Erythroblast (primary cell): ENCODE results near the gene BAIAP2.
"Not testable (repeated sequence)": the region's sequence is repeated elsewhere in the genome, so short reads cannot be mapped to it uniquely, and the experiment has no call there.

Source experiments
- DNase-seq, 2 experiments: peaks; one replicate each; lab custom pipeline; 2025; lab: John Stamatoyannopoulos, UW
- GATA1 ChIP-seq: IDR thresholded peaks from 2 replicates; pipeline ENCODE4 v1.6.1; 2011; ENCODE audit warnings: low read depth, mild to moderate bottlenecking, control low read depth, low read length, moderate library complexity
- POLR2A ChIP-seq: IDR thresholded peaks from 2 replicates; pipeline ENCODE4 v1.6.1; 2011; ENCODE audit warnings: mild to moderate bottlenecking, low read length

The BAIAP2 gene

GRCh38 chr17:81073967-81074839 is 39.3 kb downstream of the BAIAP2 start:
- no peak for DNase-seq
- TF ChIP-seq POLR2A (no peak), GATA1 (no peak)

DNA sequence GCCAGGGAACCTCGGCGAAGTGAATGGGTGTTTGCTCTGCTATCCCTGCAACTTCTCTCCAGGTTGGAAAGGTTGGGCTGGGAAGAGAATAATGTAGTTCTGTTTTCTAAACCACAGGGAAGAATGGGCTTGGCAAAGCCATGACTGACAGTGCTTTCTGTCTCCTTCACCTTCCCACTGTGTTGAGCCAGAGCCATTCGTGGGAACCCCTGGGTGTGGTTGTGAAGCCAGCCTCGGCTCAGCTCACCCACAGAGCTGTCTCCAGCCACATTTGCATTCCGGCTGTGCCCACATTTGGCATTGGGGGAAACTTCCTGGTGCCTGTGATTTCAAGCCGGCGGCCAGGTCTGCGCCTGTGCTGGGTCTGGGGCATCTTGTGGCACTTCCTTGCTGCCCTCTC is 39.9 kb downstream of the BAIAP2 start:
- DNase-seq: no peak
- TF ChIP-seq POLR2A (no peak), GATA1 (no peak)

GRCh38 chr17:81075307-81075706 is 40.4 kb downstream of the BAIAP2 start:
- no peak for TF ChIP-seq GATA1
- TF ChIP-seq POLR2A: no peak
- DNase-seq: no peak

GRCh38 chr17:81076141-81076679 is 41.3 kb downstream of the BAIAP2 start:
- TF ChIP-seq POLR2A: no peak
- TF ChIP-seq GATA1: no peak

DNA sequence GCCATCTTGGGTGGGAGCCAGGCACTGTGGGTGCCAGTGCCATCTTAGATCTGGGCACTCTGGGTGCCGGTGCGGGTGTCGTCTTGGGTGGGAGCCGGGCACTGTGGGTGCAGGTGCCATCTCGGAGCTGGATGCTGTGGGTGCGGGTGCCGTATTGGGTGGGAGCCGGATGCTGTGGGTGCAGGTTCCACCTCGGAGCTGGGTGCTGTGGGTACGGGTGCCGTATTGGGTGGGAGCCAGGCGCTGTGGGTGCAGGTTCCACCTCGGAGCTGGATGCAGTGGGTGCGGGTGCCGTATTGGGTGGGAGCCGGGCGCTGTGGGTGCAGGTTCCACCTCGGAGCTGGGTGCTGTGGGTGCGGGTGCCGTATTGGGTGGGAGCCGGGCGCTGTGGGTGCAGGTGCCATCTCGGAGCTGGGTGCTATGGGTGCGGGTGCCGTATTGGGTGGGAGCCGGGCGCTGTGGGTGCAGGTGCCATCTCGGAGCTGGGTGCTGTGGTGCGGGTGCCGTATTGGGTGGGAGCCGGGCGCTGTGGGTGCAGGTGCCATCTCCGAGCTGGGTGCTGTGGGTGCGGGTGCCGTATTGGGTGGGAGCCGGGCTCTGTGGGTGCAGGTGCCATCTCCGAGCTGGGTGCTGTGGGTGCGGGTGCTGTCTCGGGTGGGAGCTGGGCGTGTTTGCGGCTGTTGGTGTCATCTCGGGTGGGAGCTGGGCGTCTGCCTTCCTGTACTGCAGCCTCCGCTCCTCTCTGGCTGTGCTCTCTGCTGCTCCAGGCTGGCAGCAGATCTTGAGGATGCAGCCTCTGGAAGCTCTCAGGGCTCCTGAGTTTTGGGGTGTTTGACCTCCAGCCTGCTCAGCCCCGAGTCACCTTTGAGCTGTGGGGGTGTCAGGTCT is 43.3 kb downstream of the BAIAP2 start:
- DNase-seq: not testable (repeated sequence)

More at GRCh38 chr17:81076141-81076679, 41.3 kb downstream of the BAIAP2 start:
- no peak for DNase-seq

- DNase-seq: no peak
- TF ChIP-seq POLR2A: no peak
- TF ChIP-seq GATA1: no peak
These were observed 45.1 kb downstream of the BAIAP2 start for GRCh38 chr17:81080019-81080418.

GRCh38 chr17:81081222-81082176 is 46.5 kb downstream of the BAIAP2 start:
- no peak for TF ChIP-seq GATA1
- no peak for TF ChIP-seq POLR2A
- no peak for DNase-seq

GRCh38 chr17:81082177-81083073 is 47.5 kb downstream of the BAIAP2 start:
- TF ChIP-seq POLR2A (no peak), GATA1 (no peak)
- no peak for DNase-seq

DNA sequence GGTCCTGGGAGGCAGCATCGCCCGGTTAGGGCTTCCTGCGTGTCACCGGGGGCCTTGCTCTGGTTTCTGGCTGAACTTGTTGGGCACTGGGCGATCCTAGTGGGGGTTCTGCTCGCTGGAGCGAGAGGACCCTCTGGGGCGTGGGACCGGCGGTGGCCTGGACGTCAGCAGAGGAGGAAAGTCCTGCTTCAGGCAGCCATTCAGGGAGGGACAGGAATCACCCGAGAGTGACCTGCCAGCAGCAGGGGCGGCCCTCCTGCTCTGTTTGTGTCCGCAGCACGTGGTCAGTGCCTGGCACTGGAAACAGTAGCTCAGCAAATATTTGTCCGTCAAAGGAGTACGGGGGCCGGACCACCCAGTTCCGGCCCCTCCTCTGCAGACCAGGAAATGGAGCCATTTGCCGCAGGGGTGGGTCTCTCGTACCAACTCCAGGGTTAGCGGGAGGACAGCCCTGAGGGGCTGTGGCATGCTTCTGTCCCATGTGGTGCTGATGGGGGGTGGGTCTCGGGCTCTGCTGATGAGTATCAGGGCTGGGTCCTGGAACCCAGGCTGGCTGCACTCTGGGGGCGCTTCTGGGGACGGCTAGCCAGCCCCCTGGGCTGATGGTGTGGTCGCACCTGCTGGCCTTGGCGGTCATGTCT is 48.3 kb downstream of the BAIAP2 start:
- DNase-seq: no peak
- TF ChIP-seq POLR2A (no peak), GATA1 (no peak)

- DNase-seq: no peak
- no peak for TF ChIP-seq POLR2A
These were observed 49.9 kb downstream of the BAIAP2 start for GRCh38 chr17:81084680-81085419.

DNA sequence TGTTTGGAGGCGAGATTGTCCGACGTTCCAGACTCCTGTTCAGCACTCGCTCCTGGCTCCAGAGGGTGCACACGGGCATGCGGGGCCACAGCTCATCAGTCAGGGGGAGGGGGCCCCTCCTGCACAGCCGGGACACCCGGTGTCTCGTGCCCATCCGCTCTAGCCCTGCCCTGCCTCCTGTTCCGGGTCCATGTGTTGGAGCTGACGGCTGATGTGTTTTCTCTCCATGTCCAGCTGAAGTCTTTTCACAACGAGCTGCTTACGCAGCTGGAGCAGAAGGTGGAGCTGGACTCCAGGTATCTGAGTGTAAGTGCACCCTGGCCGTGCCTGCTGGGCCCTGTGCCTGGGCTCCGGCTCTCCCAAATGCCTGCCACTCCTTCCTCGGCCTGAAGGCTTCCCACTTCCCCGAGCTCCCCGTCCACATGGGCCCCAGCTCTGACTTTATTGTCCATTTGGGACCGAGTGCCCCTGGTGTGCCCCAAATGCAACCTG is 50.5 kb downstream of the BAIAP2 start:
- no peak for TF ChIP-seq GATA1
- TF ChIP-seq POLR2A: no peak
- DNase-seq: no peak
